ENCODE results near the gene GPSM1. TPM values are rescaled to one million over a fixed set of nuclear protein-coding genes. Genes with fewer than 3 reads are reported as not detected.

The GPSM1 gene
- total and polyA plus RNA-seq, 9 of the 15 experiments (the other 6 are each of a cell fraction or from before 2014, with no cell fraction given), result 0.04 to 14.2 (median 3.1) TPM

DNA sequence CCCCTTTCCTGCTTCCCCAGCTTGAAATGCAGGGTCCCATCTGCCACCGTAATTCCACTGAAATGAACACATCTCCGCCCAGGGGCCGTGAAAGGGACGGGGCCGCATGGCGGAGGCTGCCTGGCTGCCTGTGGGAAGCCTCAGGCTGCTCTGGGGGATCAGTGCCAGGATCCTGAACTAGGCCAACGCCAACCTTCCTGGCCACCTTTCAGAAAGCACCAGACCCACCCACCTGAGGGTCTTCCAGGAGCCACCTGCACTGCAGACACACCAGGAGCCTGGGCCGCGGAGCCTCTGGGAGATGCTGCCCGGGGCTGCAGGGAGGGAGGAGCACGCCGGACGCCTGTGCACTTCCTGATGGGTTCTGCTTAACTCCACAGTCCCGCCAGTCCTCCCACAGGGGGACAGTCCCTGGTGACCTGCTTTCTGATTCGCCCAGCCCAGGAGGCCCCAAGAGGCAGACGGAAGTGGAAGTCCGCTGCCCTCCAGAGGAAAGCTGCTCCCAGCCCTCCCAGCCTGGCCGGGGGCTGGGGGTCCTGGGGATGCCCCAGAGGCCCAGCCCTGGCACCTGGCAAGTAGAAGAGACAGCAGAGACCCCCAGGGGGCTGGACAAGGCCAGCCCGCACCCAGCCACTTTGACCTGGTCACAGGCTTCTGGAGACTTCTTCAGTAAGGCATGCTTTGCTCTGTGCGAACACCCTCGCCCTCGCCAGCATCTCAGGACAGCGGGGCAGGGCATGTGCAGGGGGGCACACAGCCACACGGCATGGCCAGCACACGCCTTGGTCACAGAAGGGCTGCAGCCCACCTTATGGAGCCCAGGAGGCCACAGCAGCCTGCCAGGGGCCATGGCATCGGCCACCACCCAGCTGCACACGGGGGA lies 46.2 kb downstream of the GPSM1 start, which contains the start of gene CARD9 (continued):
- TF ChIP-seq, protein P1, sequence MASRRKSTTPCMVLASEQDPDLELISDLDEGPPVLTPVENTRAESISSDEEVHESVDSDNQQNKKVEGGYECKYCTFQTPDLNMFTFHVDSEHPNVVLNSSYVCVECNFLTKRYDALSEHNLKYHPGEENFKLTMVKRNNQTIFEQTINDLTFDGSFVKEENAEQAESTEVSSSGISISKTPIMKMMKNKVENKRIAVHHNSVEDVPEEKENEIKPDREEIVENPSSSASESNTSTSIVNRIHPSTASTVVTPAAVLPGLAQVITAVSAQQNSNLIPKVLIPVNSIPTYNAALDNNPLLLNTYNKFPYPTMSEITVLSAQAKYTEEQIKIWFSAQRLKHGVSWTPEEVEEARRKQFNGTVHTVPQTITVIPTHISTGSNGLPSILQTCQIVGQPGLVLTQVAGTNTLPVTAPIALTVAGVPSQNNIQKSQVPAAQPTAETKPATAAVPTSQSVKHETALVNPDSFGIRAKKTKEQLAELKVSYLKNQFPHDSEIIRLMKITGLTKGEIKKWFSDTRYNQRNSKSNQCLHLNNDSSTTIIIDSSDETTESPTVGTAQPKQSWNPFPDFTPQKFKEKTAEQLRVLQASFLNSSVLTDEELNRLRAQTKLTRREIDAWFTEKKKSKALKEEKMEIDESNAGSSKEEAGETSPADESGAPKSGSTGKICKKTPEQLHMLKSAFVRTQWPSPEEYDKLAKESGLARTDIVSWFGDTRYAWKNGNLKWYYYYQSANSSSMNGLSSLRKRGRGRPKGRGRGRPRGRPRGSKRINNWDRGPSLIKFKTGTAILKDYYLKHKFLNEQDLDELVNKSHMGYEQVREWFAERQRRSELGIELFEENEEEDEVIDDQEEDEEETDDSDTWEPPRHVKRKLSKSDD (conservative IDR thresholded peaks at IDR 0.05; ENCODE audit: low read length), result no peak
- TF ChIP-seq BRD9 (IDR thresholded peaks at IDR 0.05; ENCODE audit: low read depth, partially characterized antibody) (no peak), ZBTB7A (IDR thresholded peaks at IDR 0.05; ENCODE audit: borderline replicate concordance, control insufficient read depth, low read depth, low read length) (peak; percentile 75), ERF (CRISPR knock-in tag; IDR thresholded peaks at IDR 0.05) (peak; percentile 55; the same call in 1 of the 2 replicates), MCM7 (IDR thresholded peaks at IDR 0.05) (no peak), LCOR (CRISPR knock-in tag; IDR thresholded peaks at IDR 0.05) (no peak), YY1 (IDR thresholded peaks at IDR 0.05; ENCODE audit: borderline replicate concordance in 1 of 3, control insufficient read depth in 1 of 3, extremely low read depth in 1 of 3, insufficient read depth in 3 of 3, insufficient read length in 1 of 3, insufficient replicate concordance in 2 of 3, low read depth in 1 of 3, low read length in 2 of 3) (peak in 1 of 3 experiments; percentile 10), TAF1 (IDR thresholded peaks at IDR 0.05; ENCODE audit: control insufficient read depth, extremely low read depth, insufficient read depth, low read length, severe bottlenecking) (peak; percentile 45), NRF1 (conservative IDR thresholded peaks at IDR 0.05 in 1 of 2, IDR thresholded peaks at IDR 0.05 in 1 of 2) (peak in 1 of 2 experiments; percentile 50; a peak in 3 of 4 replicates), RNF2 (IDR thresholded peaks at IDR 0.05) (no peak), ZC3H4 (CRISPR knock-in tag; IDR thresholded peaks at IDR 0.05; ENCODE audit: borderline replicate concordance) (no peak), TBL1XR1 (IDR thresholded peaks at IDR 0.05; ENCODE audit: low read length in 2 of 2) (no peak), PTRF (tag; IDR thresholded peaks at IDR 0.05) (no peak), TAF9B (IDR thresholded peaks at IDR 0.05; ENCODE audit: partially characterized antibody) (no peak)
- TF ChIP-seq, protein P2, sequence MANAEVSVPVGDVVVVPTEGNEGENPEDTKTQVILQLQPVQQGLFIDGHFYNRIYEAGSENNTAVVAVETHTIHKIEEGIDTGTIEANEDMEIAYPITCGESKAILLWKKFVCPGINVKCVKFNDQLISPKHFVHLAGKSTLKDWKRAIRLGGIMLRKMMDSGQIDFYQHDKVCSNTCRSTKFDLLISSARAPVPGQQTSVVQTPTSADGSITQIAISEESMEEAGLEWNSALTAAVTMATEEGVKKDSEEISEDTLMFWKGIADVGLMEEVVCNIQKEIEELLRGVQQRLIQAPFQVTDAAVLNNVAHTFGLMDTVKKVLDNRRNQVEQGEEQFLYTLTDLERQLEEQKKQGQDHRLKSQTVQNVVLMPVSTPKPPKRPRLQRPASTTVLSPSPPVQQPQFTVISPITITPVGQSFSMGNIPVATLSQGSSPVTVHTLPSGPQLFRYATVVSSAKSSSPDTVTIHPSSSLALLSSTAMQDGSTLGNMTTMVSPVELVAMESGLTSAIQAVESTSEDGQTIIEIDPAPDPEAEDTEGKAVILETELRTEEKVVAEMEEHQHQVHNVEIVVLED (CRISPR knock-in tag; IDR thresholded peaks at IDR 0.05), result 0 out of 2 replicates have a peak, but pooled peaks have one; percentile 30
- TF ChIP-seq, protein P3, sequence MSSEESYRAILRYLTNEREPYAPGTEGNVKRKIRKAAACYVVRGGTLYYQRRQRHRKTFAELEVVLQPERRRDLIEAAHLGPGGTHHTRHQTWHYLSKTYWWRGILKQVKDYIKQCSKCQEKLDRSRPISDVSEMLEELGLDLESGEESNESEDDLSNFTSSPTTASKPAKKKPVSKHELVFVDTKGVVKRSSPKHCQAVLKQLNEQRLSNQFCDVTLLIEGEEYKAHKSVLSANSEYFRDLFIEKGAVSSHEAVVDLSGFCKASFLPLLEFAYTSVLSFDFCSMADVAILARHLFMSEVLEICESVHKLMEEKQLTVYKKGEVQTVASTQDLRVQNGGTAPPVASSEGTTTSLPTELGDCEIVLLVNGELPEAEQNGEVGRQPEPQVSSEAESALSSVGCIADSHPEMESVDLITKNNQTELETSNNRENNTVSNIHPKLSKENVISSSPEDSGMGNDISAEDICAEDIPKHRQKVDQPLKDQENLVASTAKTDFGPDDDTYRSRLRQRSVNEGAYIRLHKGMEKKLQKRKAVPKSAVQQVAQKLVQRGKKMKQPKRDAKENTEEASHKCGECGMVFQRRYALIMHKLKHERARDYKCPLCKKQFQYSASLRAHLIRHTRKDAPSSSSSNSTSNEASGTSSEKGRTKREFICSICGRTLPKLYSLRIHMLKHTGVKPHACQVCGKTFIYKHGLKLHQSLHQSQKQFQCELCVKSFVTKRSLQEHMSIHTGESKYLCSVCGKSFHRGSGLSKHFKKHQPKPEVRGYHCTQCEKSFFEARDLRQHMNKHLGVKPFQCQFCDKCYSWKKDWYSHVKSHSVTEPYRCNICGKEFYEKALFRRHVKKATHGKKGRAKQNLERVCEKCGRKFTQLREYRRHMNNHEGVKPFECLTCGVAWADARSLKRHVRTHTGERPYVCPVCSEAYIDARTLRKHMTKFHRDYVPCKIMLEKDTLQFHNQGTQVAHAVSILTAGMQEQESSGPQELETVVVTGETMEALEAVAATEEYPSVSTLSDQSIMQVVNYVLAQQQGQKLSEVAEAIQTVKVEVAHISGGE (CRISPR knock-in tag; IDR thresholded peaks at IDR 0.05), result peak in 1 of 3 experiments; percentile 69; a peak in 2 of 6 replicates

Measured in K562 (cell line).